SK-N-SH treated with all-trans-retinoic acid at 6 μM for 48 hours (cell line): ENCODE results near the gene PAXX.

Experiments used
- ATAC-seq: fragments of 200-7000 bp; cut with Tn5 transposase; 3 replicates; pipeline ENCODE4 v1.9.1; 2020; ENCODE audit warnings: mild to moderate bottlenecking, moderate library complexity
- ARNTL ChIP-seq: fragments of 450-650 bp; formaldehyde crosslinking; IDR thresholded peaks from 2 replicates; pipeline ENCODE4 v1.5.0; 2020; ENCODE audit warnings: low read depth, mild to moderate bottlenecking, moderate library complexity, borderline replicate concordance
- BACH2 ChIP-seq: fragments of 250-450 bp; sonication (Bioruptor Pico); IDR thresholded peaks from 2 replicates; pipeline ENCODE4 v1.9.0; 2021; ENCODE audit warnings: mild to moderate bottlenecking, borderline replicate concordance
- CREB5 ChIP-seq: fragments of 250-450 bp; sonication (Bioruptor Pico); IDR thresholded peaks from 2 replicates; pipeline ENCODE4 v1.5.1; 2020; ENCODE audit warnings: low read depth, mild to moderate bottlenecking, moderate library complexity
- CSDC2 ChIP-seq: fragments of 250-450 bp; sonication (Bioruptor Pico); IDR thresholded peaks from 2 replicates; pipeline ENCODE4 v1.5.0; 2020; ENCODE audit warnings: mild to moderate bottlenecking, moderate library complexity
- GLIS3 ChIP-seq: fragments of 250-450 bp; sonication (Bioruptor Pico); IDR thresholded peaks from 2 replicates; pipeline ENCODE4 v1.5.0; 2020; ENCODE audit warnings: mild to moderate bottlenecking, moderate library complexity
- ISL1 ChIP-seq: fragments of 250-450 bp; sonication (Bioruptor Pico); IDR thresholded peaks from 2 replicates; pipeline ENCODE4 v2.1.2; 2022; ENCODE audit warnings: mild to moderate bottlenecking, moderate library complexity
- OSR1 ChIP-seq: fragments of 250-450 bp; sonication (Bioruptor Pico); IDR thresholded peaks from 2 replicates; pipeline ENCODE4 v1.8.0; 2022; ENCODE audit warnings: moderate library complexity, mild to moderate bottlenecking, inconsistent platforms
- PPARA ChIP-seq: fragments of 250-450 bp; sonication (Bioruptor Pico); IDR thresholded peaks from 2 replicates; pipeline ENCODE4 v1.5.0; 2020; ENCODE audit warnings: mild to moderate bottlenecking, borderline replicate concordance
- RARB ChIP-seq: fragments of 250-450 bp; sonication (Bioruptor Pico); IDR thresholded peaks from 2 replicates; pipeline ENCODE4 v1.8.0; 2021; ENCODE audit warnings: mild to moderate bottlenecking, moderate library complexity
- SNAI2 ChIP-seq: fragments of 250-450 bp; sonication (Bioruptor Pico); IDR thresholded peaks from 2 replicates; pipeline ENCODE4 v1.5.0; 2020; ENCODE audit warnings: mild to moderate bottlenecking, moderate library complexity
- TSHZ2 ChIP-seq: fragments of 250-450 bp; sonication (Bioruptor Pico); IDR thresholded peaks from 2 replicates; pipeline ENCODE4 v1.5.0; 2020; ENCODE audit warnings: mild to moderate bottlenecking, moderate library complexity
- ZC3H10 ChIP-seq: fragments of 250-450 bp; sonication (Bioruptor Pico); IDR thresholded peaks from 2 replicates; pipeline ENCODE4 v1.5.1; 2021; ENCODE audit warnings: mild to moderate bottlenecking, moderate library complexity
- ZFP3 ChIP-seq: fragments of 250-450 bp; sonication (Bioruptor Pico); IDR thresholded peaks from 2 replicates; pipeline ENCODE4 v1.5.0; 2020; ENCODE audit warnings: mild to moderate bottlenecking, moderate library complexity
- ZFP30 ChIP-seq: fragments of 450-650 bp; formaldehyde crosslinking; IDR thresholded peaks from 2 replicates; pipeline ENCODE4 v1.5.0; 2022; ENCODE audit warnings: mild to moderate bottlenecking, moderate library complexity
- ZNF565 ChIP-seq: fragments of 450-650 bp; formaldehyde crosslinking; conservative IDR thresholded peaks from 2 replicates; pipeline ENCODE4 v1.5.0; 2020; ENCODE audit warnings: low read depth, mild to moderate bottlenecking, moderate library complexity
- ZNF70 ChIP-seq: fragments of 450-650 bp; formaldehyde crosslinking; IDR thresholded peaks from 2 replicates; pipeline ENCODE4 v1.5.0; 2020; ENCODE audit warnings: mild to moderate bottlenecking, moderate library complexity
- ZNF8 ChIP-seq: fragments of 450-650 bp; formaldehyde crosslinking; IDR thresholded peaks from 2 replicates; pipeline ENCODE4 v1.5.0; 2020; ENCODE audit warnings: mild to moderate bottlenecking, moderate library complexity
- TF ChIP-seq, protein P1 (sequence below): fragments of 250-450 bp; sonication (Bioruptor Pico); IDR thresholded peaks from 2 replicates; pipeline ENCODE4 v1.5.1; 2021; ENCODE audit warnings: mild to moderate bottlenecking, moderate library complexity
- TF ChIP-seq, protein P2 (sequence below): fragments of 250-450 bp; sonication (Bioruptor Pico); IDR thresholded peaks from 2 replicates; pipeline ENCODE4 v1.8.0; 2021; ENCODE audit warnings: low read depth, mild to moderate bottlenecking, moderate library complexity, borderline replicate concordance

PAXX gene, protein sequence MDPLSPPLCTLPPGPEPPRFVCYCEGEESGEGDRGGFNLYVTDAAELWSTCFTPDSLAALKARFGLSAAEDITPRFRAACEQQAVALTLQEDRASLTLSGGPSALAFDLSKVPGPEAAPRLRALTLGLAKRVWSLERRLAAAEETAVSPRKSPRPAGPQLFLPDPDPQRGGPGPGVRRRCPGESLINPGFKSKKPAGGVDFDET

GRCh38 chr9:136991993-136992818, at the start of gene PAXX:
Gene PAXX, plus strand, starts transcription at chr9:136992422. Its CDS starts 22 bp downstream, at chr9:136992444.
- TF ChIP-seq ZC3H10: no peak
- TF ChIP-seq CSDC2: no peak
- TF ChIP-seq TSHZ2: no peak
- TF ChIP-seq, protein P1, sequence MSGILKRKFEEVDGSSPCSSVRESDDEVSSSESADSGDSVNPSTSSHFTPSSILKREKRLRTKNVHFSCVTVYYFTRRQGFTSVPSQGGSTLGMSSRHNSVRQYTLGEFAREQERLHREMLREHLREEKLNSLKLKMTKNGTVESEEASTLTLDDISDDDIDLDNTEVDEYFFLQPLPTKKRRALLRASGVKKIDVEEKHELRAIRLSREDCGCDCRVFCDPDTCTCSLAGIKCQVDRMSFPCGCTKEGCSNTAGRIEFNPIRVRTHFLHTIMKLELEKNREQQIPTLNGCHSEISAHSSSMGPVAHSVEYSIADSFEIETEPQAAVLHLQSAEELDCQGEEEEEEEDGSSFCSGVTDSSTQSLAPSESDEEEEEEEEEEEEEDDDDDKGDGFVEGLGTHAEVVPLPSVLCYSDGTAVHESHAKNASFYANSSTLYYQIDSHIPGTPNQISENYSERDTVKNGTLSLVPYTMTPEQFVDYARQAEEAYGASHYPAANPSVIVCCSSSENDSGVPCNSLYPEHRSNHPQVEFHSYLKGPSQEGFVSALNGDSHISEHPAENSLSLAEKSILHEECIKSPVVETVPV (CRISPR knock-in tag): no peak
- TF ChIP-seq GLIS3 (CRISPR knock-in tag): no peak
- no peak for TF ChIP-seq SNAI2 (CRISPR knock-in tag)
- no peak for TF ChIP-seq BACH2
- TF ChIP-seq ZFP30 (CRISPR knock-in tag): no peak
- no peak for TF ChIP-seq ZFP3
- no peak for TF ChIP-seq ISL1 (CRISPR knock-in tag)
- no peak for TF ChIP-seq RARB (CRISPR knock-in tag)
- TF ChIP-seq ZNF70: no peak
- no peak for TF ChIP-seq ZNF565 (CRISPR knock-in tag)
- TF ChIP-seq ZNF8 (CRISPR knock-in tag): no peak
- ATAC-seq: peak; percentile 88

DNA sequence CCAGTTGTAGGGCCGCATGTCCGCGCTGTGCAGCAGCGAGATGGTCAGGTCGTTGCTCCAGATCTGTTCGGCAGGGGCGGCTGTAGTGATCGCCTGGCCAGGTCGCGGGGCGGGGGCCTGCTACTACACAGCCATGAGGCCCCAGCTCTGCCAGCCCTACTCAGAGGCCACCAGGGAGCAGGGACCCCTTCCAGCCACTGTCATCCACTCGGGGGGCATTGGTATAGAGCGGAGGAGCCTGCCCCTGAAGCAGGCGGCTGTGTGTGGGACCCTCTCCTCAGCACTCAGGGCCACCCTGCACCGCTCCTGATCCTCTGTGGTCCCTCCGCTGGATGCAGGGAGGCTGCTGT, 49.4 kb upstream of the PAXX start:
- ATAC-seq: no peak

More for the DNA sequence above, 49.4 kb upstream of the PAXX start:
- TF ChIP-seq ARNTL (no peak), PPARA (CRISPR knock-in tag) (no peak), OSR1 (no peak), RARB (CRISPR knock-in tag) (no peak), TSHZ2 (no peak), CREB5 (CRISPR knock-in tag) (no peak), BACH2 (no peak), ZNF8 (CRISPR knock-in tag) (no peak), SNAI2 (CRISPR knock-in tag) (no peak)
- TF ChIP-seq, protein P2, sequence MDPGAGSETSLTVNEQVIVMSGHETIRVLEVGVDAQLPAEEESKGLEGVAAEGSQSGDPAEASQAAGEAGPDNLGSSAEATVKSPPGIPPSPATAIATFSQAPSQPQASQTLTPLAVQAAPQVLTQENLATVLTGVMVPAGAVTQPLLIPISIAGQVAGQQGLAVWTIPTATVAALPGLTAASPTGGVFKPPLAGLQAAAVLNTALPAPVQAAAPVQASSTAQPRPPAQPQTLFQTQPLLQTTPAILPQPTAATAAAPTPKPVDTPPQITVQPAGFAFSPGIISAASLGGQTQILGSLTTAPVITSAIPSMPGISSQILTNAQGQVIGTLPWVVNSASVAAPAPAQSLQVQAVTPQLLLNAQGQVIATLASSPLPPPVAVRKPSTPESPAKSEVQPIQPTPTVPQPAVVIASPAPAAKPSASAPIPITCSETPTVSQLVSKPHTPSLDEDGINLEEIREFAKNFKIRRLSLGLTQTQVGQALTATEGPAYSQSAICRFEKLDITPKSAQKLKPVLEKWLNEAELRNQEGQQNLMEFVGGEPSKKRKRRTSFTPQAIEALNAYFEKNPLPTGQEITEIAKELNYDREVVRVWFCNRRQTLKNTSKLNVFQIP: no peak
- TF ChIP-seq, protein P1 (CRISPR knock-in tag): no peak
